Activated naive CD4-positive, alpha-beta T cell treated with anti-CD3 and anti-CD28 coated beads for 36 hours (primary cell): ENCODE results near the gene COLEC11. TPM values are rescaled to one million over a fixed set of nuclear protein-coding genes. Genes with fewer than 3 reads are reported as not detected.

Source experiments
- CTCF ChIA-PET: fragments of 350-600 bp; sonication (Branson Sonifier 250); formaldehyde crosslinking; loops from one replicate; lab custom pipeline; 2021; ENCODE audit warnings: antibody characterized with exemption; lab: Charles Lee
- DNase-seq: peaks from one replicate; pipeline ENCODE4 v3.0.0-alpha.2; 2020
- H3K27ac Mint-ChIP-seq: one replicate; pipeline ENCODE4 v1.8.0; 2021; ENCODE audit warnings: mild to moderate bottlenecking, mixed read lengths
- H3K27me3 Mint-ChIP-seq: one replicate; pipeline ENCODE4 v1.8.0; 2021; ENCODE audit warnings: low read depth, mixed read lengths
- H3K36me3 Mint-ChIP-seq: one replicate; pipeline ENCODE4 v1.8.0; 2021; ENCODE audit warnings: low read depth, mixed read lengths
- H3K4me1 Mint-ChIP-seq: one replicate; pipeline ENCODE4 v1.8.0; 2021; ENCODE audit warnings: low read depth, mixed read lengths
- H3K4me3 Mint-ChIP-seq: one replicate; pipeline ENCODE4 v1.8.0; 2021; ENCODE audit warnings: mild to moderate bottlenecking, moderate library complexity, mixed read lengths
- H3K9me3 Mint-ChIP-seq: one replicate; pipeline ENCODE4 v1.8.0; 2021; ENCODE audit warnings: mixed read lengths
- intact Hi-C: fragments of 100-400 bp; cut with micrococcal nuclease; formaldehyde crosslinking; loops from one replicate; pipeline ENCODE4 v1.15.1; 2023
- total RNA-seq, 2 experiments: library from RNA; stranded (reverse); gene quantifications; one replicate each; pipeline ENCODE4 v1.2.3, GENCODE V29; 2021

COLEC11 gene
- total RNA-seq, 2 experiments from 2014 or later, result 0.15 TPM; not detected in 1

DNA sequence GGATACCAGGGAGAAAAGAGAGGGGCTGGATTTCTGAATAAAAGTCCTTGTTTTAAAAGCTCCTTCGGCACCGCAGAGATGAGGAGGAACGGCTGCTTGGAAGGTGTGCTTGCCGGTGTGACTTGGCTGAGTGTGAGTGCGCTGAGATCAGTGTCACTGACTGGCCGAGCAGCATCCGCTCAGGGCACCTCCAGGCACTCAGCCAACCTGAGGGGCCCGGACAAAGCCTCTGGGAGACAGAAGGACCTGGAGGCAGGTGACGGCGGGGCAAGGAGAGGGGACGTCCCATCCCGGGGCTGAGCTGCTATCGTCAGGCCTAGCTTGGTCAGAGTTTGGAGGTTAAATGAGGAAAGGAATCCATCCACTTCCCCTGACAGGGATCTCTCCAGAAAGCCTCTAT is 46.3 kb downstream of the COLEC11 start:
- Mint-ChIP-seq H3K36me3 (no peaks in the 10 kb centered on the region), H3K27ac (no peak overlapping the region), H3K4me1 (no peaks in the 10 kb centered on the region), H3K4me3 (no peak overlapping the region), H3K9me3 (no peaks in the 10 kb centered on the region), H3K27me3 (no peaks in the 10 kb centered on the region)
- intact Hi-C loops, result no loop called here
- CTCF ChIA-PET, result no interaction called here
- no peak for DNase-seq

DNA sequence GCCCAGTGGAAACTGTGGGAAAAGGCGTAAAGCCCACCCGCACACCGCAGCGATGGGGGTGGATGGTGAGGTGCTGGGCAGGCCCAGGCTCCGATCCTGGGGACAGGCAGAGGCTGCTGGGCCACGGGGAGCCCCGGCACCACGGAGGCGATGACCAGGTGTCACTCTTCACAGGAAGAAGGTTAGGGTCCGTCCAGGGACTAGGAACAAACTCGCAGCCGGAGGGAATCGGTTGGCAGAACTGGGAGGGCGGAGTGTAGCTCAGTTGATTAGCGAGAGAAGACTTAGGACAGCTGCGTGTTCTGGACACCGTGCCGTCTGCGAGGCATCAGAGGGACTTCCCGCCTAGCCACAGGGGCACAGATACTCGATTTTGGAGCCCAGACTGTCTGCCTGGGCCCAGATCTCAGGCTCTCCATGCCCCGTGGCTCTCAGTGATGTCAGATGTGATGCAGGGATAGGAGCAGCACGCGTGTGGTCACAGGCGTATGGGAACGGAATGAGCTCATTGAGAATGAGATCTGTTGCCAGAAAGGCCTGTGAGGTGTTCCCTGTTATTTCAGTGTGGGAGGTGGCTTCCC is 47.0 kb downstream of the COLEC11 start:
- H3K36me3 Mint-ChIP-seq, result no peaks in the 10 kb centered on the region
- no peak overlapping the region for H3K27ac Mint-ChIP-seq

DNA sequence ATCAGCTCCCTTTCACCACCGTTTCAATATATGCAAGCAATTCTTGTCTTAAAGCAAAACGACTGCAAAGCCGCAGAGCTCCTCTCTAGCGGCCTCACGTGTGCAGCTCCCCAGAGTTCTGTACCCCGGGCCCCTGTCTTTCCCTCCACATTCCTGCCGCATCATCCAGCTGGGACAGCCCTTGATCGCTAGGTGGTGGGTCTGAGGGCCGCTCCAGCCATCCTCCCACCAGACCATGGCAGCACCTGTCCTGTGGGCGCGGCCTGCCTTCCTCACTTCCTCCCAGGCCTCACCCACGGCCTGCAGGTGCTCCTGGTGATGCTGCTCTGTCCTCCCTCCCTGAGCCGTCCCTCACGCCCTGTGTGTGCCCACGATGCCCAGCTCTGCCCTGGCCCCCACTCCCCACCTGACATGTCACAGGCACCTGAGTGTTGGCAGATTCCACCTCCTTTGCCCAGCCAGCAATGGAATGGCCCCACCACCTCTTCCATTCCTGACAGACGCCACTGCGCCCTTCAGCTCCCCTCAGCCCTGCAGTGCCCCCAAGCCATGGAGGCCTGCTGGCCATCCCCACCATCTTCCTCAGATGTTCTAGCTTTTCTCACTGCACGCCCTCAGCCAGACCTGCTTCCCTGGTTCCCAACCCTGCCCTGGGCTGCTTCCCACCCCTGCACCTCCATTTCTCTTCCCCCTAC is 47.8 kb downstream of the COLEC11 start:
- intact Hi-C loops, result no loop called here
- CTCF ChIA-PET, result interaction anchor here (1.3 kb wide), 1 partner anchor 9 kb away, joined by 4 read pairs; no protein-coding TSS in a partner anchor
- Mint-ChIP-seq H3K4me1 (no peaks in the 10 kb centered on the region), H3K36me3 (no peaks in the 10 kb centered on the region), H3K4me3 (no peak overlapping the region), H3K27ac (no peak overlapping the region), H3K9me3 (no peaks in the 10 kb centered on the region), H3K27me3 (no peaks in the 10 kb centered on the region)
- DNase-seq, result no peak

More for the DNA sequence above, 47.0 kb downstream of the COLEC11 start:
- H3K27me3 Mint-ChIP-seq, result no peaks in the 10 kb centered on the region
- intact Hi-C loops, result no loop called here
- H3K4me3 Mint-ChIP-seq, result no peak overlapping the region
- no peaks in the 10 kb centered on the region for H3K4me1 Mint-ChIP-seq
- CTCF ChIA-PET, result interaction anchor here (1.3 kb wide), 1 partner anchor 10 kb away, joined by 4 read pairs; no protein-coding TSS in a partner anchor
- no peaks in the 10 kb centered on the region for H3K9me3 Mint-ChIP-seq
- DNase-seq, result no peak

DNA sequence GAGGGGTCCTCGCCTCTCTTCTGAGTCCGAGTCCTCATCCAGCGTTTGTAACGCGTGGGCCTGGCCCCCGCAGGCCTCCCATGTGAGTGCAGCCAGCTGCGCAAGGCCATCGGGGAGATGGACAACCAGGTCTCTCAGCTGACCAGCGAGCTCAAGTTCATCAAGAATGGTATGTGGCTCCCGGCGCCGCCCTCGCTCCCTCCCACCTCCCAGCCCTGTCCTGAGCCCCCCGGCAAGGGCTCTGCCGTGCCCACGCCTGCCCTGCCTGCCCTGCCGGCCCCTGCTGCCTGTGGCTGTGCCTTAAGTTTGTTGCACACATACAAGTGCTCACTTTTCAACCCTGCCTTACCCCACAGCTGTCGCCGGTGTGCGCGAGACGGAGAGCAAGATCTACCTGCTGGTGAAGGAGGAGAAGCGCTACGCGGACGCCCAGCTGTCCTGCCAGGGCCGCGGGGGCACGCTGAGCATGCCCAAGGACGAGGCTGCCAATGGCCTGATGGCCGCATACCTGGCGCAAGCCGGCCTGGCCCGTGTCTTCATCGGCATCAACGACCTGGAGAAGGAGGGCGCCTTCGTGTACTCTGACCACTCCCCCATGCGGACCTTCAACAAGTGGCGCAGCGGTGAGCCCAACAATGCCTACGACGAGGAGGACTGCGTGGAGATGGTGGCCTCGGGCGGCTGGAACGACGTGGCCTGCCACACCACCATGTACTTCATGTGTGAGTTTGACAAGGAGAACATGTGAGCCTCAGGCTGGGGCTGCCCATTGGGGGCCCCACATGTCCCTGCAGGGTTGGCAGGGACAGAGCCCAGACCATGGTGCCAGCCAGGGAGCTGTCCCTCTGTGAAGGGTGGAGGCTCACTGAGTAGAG is 48.7 kb downstream of the COLEC11 start:
- Mint-ChIP-seq H3K36me3 (no peaks in the 10 kb centered on the region), H3K27me3 (no peaks in the 10 kb centered on the region), H3K9me3 (no peaks in the 10 kb centered on the region), H3K4me1 (no peaks in the 10 kb centered on the region), H3K4me3 (no peak overlapping the region), H3K27ac (no peak overlapping the region)
- intact Hi-C loops, result no loop called here
- CTCF ChIA-PET, result interaction anchor here (1.0 to 1.3 kb wide), 2 partner anchors 8 to 9 kb away, joined by 3 to 4 read pairs; no protein-coding TSS in a partner anchor
- DNase-seq, result no peak

- H3K4me1 Mint-ChIP-seq, result no peaks in the 10 kb centered on the region
- H3K4me3 Mint-ChIP-seq, result no peak overlapping the region
- H3K9me3 Mint-ChIP-seq, result no peaks in the 10 kb centered on the region
- CTCF ChIA-PET, result interaction anchor here (1.0 kb wide), 1 partner anchor 9 kb away, joined by 3 read pairs; no protein-coding TSS in a partner anchor
- intact Hi-C loops, result no loop called here
- no peaks in the 10 kb centered on the region for H3K27me3 Mint-ChIP-seq
- no peak overlapping the region for H3K27ac Mint-ChIP-seq
- no peaks in the 10 kb centered on the region for H3K36me3 Mint-ChIP-seq
- DNase-seq, result no peak
Measured at GRCh38 chr2:3644246-3644525, 49.3 kb downstream of the COLEC11 start.

- DNase-seq, result no peak
- CTCF ChIA-PET, result no interaction called here
Measured at GRCh38 chr2:3644891-3645605, 50.1 kb downstream of the COLEC11 start.

DNA sequence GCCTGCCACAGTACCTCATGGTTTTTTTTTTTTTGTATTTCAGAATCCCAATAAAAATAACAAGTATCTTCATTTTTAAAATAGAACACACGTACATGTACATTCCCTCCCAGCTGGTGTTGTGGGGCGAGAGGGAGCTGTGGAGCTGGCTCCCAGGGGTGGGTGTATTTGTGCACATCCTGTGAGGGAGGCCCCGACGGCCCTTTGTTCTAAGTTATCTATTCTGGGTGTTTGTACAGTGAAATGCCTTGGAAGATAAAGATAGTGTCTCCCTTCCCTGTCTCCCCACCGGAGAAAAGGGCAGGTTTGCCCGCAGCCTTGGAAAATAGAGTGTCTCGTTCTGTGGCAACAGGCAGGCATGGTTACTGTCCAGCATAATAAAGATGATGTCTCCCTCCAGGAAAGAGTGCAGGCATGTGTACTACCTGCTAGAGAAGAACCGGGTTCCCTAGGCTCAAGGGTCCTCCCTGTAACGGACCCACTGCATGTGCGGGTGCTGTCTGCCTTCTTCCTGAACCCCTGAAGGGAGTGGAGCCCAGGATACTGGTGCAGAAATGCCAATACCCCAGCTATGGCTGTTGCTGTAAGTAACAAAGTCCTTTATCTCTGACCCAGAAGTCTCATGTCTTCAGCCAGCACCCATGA is 51.0 kb downstream of the COLEC11 start:
- Mint-ChIP-seq H3K4me1 (peaks cover 2% of the 10 kb centered on the region), H3K9me3 (no peaks in the 10 kb centered on the region), H3K27me3 (no peaks in the 10 kb centered on the region), H3K4me3 (no peak overlapping the region), H3K36me3 (no peaks in the 10 kb centered on the region), H3K27ac (no peak overlapping the region)
- CTCF ChIA-PET, result no interaction called here
- intact Hi-C loops, result no loop called here
- no peak for DNase-seq

More at GRCh38 chr2:3644891-3645605, 50.1 kb downstream of the COLEC11 start:
- Mint-ChIP-seq H3K36me3 (no peaks in the 10 kb centered on the region), H3K27me3 (no peaks in the 10 kb centered on the region), H3K9me3 (no peaks in the 10 kb centered on the region), H3K4me3 (no peak overlapping the region), H3K27ac (no peak overlapping the region), H3K4me1 (no peaks in the 10 kb centered on the region)
- intact Hi-C loops, result no loop called here

DNA sequence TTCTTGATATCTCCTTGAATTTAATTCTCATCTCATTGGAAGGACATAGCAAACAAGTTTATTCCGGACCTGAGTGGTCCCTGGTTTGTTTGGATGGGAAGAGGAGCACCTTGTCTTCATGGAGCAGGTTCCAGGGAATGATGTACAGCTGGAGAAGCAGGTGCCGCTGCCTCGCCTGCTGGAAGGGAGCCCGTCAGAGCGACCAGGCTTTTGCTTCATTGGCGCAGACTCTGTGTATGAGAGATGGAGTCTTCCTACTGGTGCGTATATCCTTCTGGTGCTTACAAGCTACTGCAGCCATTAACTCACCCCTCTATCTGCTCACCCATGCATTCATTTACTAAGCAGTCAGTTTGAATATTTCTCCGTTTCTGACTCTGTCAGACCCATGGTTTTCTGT is 51.5 kb downstream of the COLEC11 start:
- Mint-ChIP-seq H3K27ac (no peak overlapping the region), H3K4me3 (no peak overlapping the region), H3K4me1 (peaks cover 6% of the 10 kb centered on the region), H3K27me3 (no peaks in the 10 kb centered on the region), H3K36me3 (no peaks in the 10 kb centered on the region), H3K9me3 (no peaks in the 10 kb centered on the region)
- CTCF ChIA-PET, result no interaction called here
- DNase-seq, result no peak
- intact Hi-C loops, result no loop called here

DNA sequence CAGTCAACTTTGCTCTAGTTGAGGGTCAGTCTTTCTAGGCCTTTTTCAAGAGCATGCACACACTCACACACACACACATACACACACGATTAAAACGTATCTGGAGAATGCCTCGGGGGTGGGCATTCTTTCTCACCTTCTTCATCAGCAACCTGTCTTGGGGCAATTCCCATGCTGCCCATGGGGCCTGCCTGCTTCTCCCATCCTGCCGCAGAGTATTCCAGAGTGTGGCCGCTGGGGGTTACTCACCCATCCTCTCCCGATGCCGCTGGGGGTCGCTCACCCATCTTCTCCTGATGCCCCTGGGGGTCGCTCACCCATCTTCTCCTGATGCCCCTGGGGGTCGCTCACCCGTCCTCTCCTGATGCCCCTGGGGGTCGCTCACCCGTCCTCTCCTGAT is 52.3 kb downstream of the COLEC11 start:
- Mint-ChIP-seq H3K36me3 (no peaks in the 10 kb centered on the region), H3K27me3 (no peaks in the 10 kb centered on the region), H3K4me3 (no peak overlapping the region), H3K27ac (no peak overlapping the region), H3K4me1 (peaks cover 13% of the 10 kb centered on the region), H3K9me3 (no peaks in the 10 kb centered on the region)
- CTCF ChIA-PET, result interaction anchor here (0.8 kb wide), 1 partner anchor 165 kb away, joined by 6 read pairs; no protein-coding TSS in a partner anchor
- no peak for DNase-seq
- intact Hi-C loops, result no loop called here

DNA sequence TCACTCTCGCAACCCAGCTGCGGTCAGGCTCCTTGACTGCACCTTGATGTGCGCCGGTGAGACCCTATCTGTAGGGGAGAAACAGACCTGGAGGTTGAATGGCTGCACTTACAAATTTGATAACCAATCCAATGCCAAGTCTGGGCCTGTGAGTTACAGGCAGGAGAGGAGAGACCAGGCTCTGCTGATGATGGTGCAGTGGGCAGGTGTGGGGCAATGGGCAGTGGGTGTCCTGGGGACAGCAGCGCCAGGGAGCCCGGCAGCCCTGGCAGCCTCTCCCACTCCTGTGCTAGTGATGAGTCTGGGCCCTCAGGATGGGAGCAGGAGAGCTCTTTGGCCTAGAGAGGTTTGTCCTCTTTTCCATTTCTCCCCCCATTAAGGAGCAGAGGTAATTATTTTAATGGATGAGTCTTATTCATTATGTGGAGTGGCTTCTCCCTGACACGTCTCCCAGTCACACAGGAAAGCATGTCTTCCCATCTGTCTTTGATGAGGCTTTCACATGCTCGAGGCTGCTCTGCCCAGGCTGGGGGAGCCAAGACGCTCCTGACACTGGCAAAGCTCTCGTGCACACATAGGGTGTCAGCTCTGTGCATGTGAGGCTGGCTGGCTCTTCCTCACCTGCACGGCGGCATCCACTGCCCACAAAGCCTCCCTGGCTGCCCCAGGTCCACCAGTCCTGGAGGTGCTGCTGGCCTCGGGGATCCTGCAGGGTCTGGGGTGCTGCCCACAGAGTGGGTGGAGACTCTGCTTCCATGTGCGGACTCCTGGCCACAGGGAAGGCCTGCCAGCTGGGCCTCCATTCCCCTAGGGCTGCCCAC is 53.1 kb downstream of the COLEC11 start:
- intact Hi-C loops, result no loop called here
- no peak overlapping the region for H3K27ac Mint-ChIP-seq
- no peaks in the 10 kb centered on the region for H3K27me3 Mint-ChIP-seq
- no peaks in the 10 kb centered on the region for H3K36me3 Mint-ChIP-seq
- peaks cover 13% of the 10 kb centered on the region for H3K4me1 Mint-ChIP-seq
- DNase-seq, result no peak
- H3K4me3 Mint-ChIP-seq, result no peak overlapping the region
- CTCF ChIA-PET, result interaction anchor here (0.8 kb wide), 1 partner anchor 166 kb away, joined by 6 read pairs; no protein-coding TSS in a partner anchor
- no peaks in the 10 kb centered on the region for H3K9me3 Mint-ChIP-seq

GRCh38 chr2:3648652-3649177 is 53.8 kb downstream of the COLEC11 start:
- intact Hi-C loops, result no loop called here
- no peak overlapping the region for H3K4me3 Mint-ChIP-seq
- H3K27me3 Mint-ChIP-seq, result no peaks in the 10 kb centered on the region
- no peak overlapping the region for H3K27ac Mint-ChIP-seq
- no peaks in the 10 kb centered on the region for H3K36me3 Mint-ChIP-seq
- H3K4me1 Mint-ChIP-seq, result peaks cover 13% of the 10 kb centered on the region
- no peaks in the 10 kb centered on the region for H3K9me3 Mint-ChIP-seq
- CTCF ChIA-PET, result interaction anchor here (0.7 kb wide), 1 partner anchor 1217 kb away, joined by 4 read pairs; no protein-coding TSS in a partner anchor
- no peak for DNase-seq
